MG63 (cell line): ENCODE data around the gene EZR. TPM values are rescaled to one million over a fixed set of nuclear protein-coding genes. Genes with fewer than 3 reads are reported as not detected.

Experiments used
- DNase-seq: peaks from one replicate; pipeline ENCODE4 v3.0.0-alpha.2; 2020
- H3K27me3 ChIP-seq: fragments of 250-450 bp; sonication (Bioruptor Pico); 2 replicates; pipeline ENCODE4 v1.5.1; 2020; ENCODE audit warnings: mild to moderate bottlenecking, moderate library complexity
- H3K36me3 ChIP-seq: fragments of 250-450 bp; sonication (Bioruptor Pico); 2 replicates; pipeline ENCODE4 v1.5.1; 2020; ENCODE audit warnings: mild to moderate bottlenecking, moderate library complexity
- H3K4me3 ChIP-seq: fragments of 250-450 bp; sonication (Bioruptor Pico); 2 replicates; pipeline ENCODE4 v1.5.1; 2020; ENCODE audit warnings: mild to moderate bottlenecking, moderate library complexity
- H3K9me3 ChIP-seq: fragments of 250-450 bp; sonication (Bioruptor Pico); 2 replicates; pipeline ENCODE4 v1.5.1; 2020; ENCODE audit warnings: mild to moderate bottlenecking, moderate library complexity
- total RNA-seq: library from RNA; depleted of rRNA; stranded (reverse); fragments of >200 nt; shearing (Covaris generic); gene quantifications from 2 replicates; pipeline ENCODE4 v1.2.3, GENCODE V29; 2014; ENCODE audit warnings: low replicate concordance

The EZR gene
- total RNA-seq, 1 experiment from 2014 or later, result 226 TPM

- DNase-seq, result no peak
Observed at GRCh38 chr6:158751224-158751623, 67.9 kb downstream of the EZR start.

GRCh38 chr6:158744986-158745430 lies 74.2 kb downstream of the EZR start:
- H3K4me3 ChIP-seq, result no peak overlapping the region
- no peak for DNase-seq
- H3K27me3 ChIP-seq, result no peaks in the 10 kb centered on the region
- H3K9me3 ChIP-seq, result no peaks in the 10 kb centered on the region
- H3K36me3 ChIP-seq, result no peaks in the 10 kb centered on the region; the same call in none of the 2 replicates

More at GRCh38 chr6:158751224-158751623, 67.9 kb downstream of the EZR start:
- Histone ChIP-seq H3K36me3 (no peaks in the 10 kb centered on the region), H3K9me3 (no peaks in the 10 kb centered on the region), H3K4me3 (no peak overlapping the region), H3K27me3 (no peaks in the 10 kb centered on the region)

- DNase-seq, result no peak
- no peaks in the 10 kb centered on the region for H3K27me3 ChIP-seq
Observed at GRCh38 chr6:158743033-158743651, 76.0 kb downstream of the EZR start.

GRCh38 chr6:158739673-158740072 lies 79.5 kb downstream of the EZR start:
- Histone ChIP-seq H3K4me3 (no peak overlapping the region), H3K36me3 (no peaks in the 10 kb centered on the region; the same call in none of the 2 replicates), H3K9me3 (peaks cover 8% of the 10 kb centered on the region), H3K27me3 (no peaks in the 10 kb centered on the region)
- no peak for DNase-seq

More at GRCh38 chr6:158743033-158743651, 76.0 kb downstream of the EZR start:
- H3K4me3 ChIP-seq, result no peak overlapping the region
- peaks cover 8% of the 10 kb centered on the region for H3K9me3 ChIP-seq
- no peaks in the 10 kb centered on the region; the same call in none of the 2 replicates for H3K36me3 ChIP-seq

- peak; percentile 67 for DNase-seq
- Histone ChIP-seq H3K9me3 (peaks cover 10% of the 10 kb centered on the region), H3K4me3 (no peak overlapping the region), H3K36me3 (no peaks in the 10 kb centered on the region; the same call in none of the 2 replicates), H3K27me3 (no peaks in the 10 kb centered on the region)
Observed at GRCh38 chr6:158737710-158738615, 81.2 kb downstream of the EZR start.

- Histone ChIP-seq H3K27me3 (no peaks in the 10 kb centered on the region), H3K9me3 (peaks cover 10% of the 10 kb centered on the region), H3K36me3 (no peaks in the 10 kb centered on the region; the same call in none of the 2 replicates), H3K4me3 (no peak overlapping the region)
- DNase-seq, result no peak
Observed at GRCh38 chr6:158737082-158737709, 82.0 kb downstream of the EZR start.

GRCh38 chr6:158735009-158735408 lies 84.2 kb downstream of the EZR start:
- Histone ChIP-seq H3K27me3 (no peaks in the 10 kb centered on the region), H3K9me3 (peaks cover 10% of the 10 kb centered on the region)
- no peak for DNase-seq

GRCh38 chr6:158730541-158730907 lies 88.6 kb downstream of the EZR start:
- no peaks in the 10 kb centered on the region for H3K27me3 ChIP-seq
- no peak for DNase-seq
- 0 out of 2 replicates have a peak, but pooled peaks cover 2% of the 10 kb centered on the region for H3K9me3 ChIP-seq
- H3K36me3 ChIP-seq, result peaks cover 3% of the 10 kb centered on the region
- H3K4me3 ChIP-seq, result no peak overlapping the region

More at GRCh38 chr6:158735009-158735408, 84.2 kb downstream of the EZR start:
- Histone ChIP-seq H3K36me3 (no peaks in the 10 kb centered on the region; the same call in 1 of the 2 replicates), H3K4me3 (no peak overlapping the region)

GRCh38 chr6:158729906-158730540 lies 89.1 kb downstream of the EZR start:
- DNase-seq, result no peak
- Histone ChIP-seq H3K9me3 (0 out of 2 replicates have a peak, but pooled peaks cover 2% of the 10 kb centered on the region), H3K4me3 (no peak overlapping the region), H3K36me3 (peaks cover 3% of the 10 kb centered on the region), H3K27me3 (no peaks in the 10 kb centered on the region)

GRCh38 chr6:158725704-158726103 lies 93.5 kb downstream of the EZR start:
- H3K4me3 ChIP-seq, result no peak overlapping the region
- DNase-seq, result no peak

GRCh38 chr6:158722176-158722729 lies 96.9 kb downstream of the EZR start:
- Histone ChIP-seq H3K4me3 (no peak overlapping the region), H3K36me3 (peaks cover 3% of the 10 kb centered on the region), H3K9me3 (no peaks in the 10 kb centered on the region), H3K27me3 (no peaks in the 10 kb centered on the region)
- DNase-seq, result no peak

More at GRCh38 chr6:158725704-158726103, 93.5 kb downstream of the EZR start:
- H3K9me3 ChIP-seq, result no peaks in the 10 kb centered on the region
- H3K27me3 ChIP-seq, result no peaks in the 10 kb centered on the region
- peaks cover 3% of the 10 kb centered on the region for H3K36me3 ChIP-seq

GRCh38 chr6:158718461-158719046 lies 100.6 kb downstream of the EZR start:
- no peaks in the 10 kb centered on the region for H3K27me3 ChIP-seq
- no peaks in the 10 kb centered on the region for H3K36me3 ChIP-seq
- DNase-seq, result no peak
- H3K9me3 ChIP-seq, result no peaks in the 10 kb centered on the region
- H3K4me3 ChIP-seq, result no peak overlapping the region

- Histone ChIP-seq H3K27me3 (no peaks in the 10 kb centered on the region), H3K36me3 (no peaks in the 10 kb centered on the region), H3K4me3 (no peak overlapping the region), H3K9me3 (no peaks in the 10 kb centered on the region)
- no peak for DNase-seq
Observed at GRCh38 chr6:158717341-158718330, 101.5 kb downstream of the EZR start.
